Endothelial cell of umbilical vein (primary cell): ENCODE measurements around the gene C5AR2. TPM values are rescaled to one million over a fixed set of nuclear protein-coding genes. Genes with fewer than 3 reads are reported as not detected.

Source experiments
- BruUV-seq: library from RNA; stranded (reverse); fragments of 400-500 nt; replicated peaks from 2 replicates; lab custom pipeline; 2021; lab: Mats Ljungman, UMichigan
- CTCF ChIA-PET: fragments of 300-600, 350-600 bp; sonication (Branson Sonifier 250); formaldehyde crosslinking; loops from one replicate; lab custom pipeline; 2021; ENCODE audit warnings: antibody characterized with exemption, inconsistent platforms; lab: Charles Lee
- POLR2A ChIA-PET: fragments of 300-600, 350-600 bp; sonication (Branson Sonifier 250); formaldehyde crosslinking; loops from one replicate; lab custom pipeline; 2021; ENCODE audit warnings: antibody characterized with exemption, inconsistent platforms; lab: Charles Lee
- DNase-seq: peaks from one replicate; pipeline ENCODE4 v3.0.0-alpha.2; 2011; ENCODE audit warnings: low read depth, low spot score
- FAIRE-seq: peaks from 2 replicates; lab custom pipeline; 2011; peaks lifted over from hg19 to GRCh38; lab: Jason Lieb, UNC
- H2AFZ ChIP-seq: 2 replicates; pipeline ENCODE4 v1.6.0; 2012; ENCODE audit warnings: low read depth, low read length, control low read depth, inconsistent platforms
- H3K27ac ChIP-seq: 2 replicates; pipeline ENCODE4 v1.5.1; 2011; ENCODE audit warnings: low read depth, mild to moderate bottlenecking, control low read depth, low read length, moderate library complexity; ENCODE audit not compliant: insufficient read depth
- H3K27me3 ChIP-seq, 2 experiments: 2 replicates each; pipeline versions ENCODE4 v1.6.0 to v1.6.1; 2011; ENCODE audit warnings: low read length in 2 of 2, mixed read lengths in 1 of 2; ENCODE audit not compliant: control insufficient read depth in 2 of 2, insufficient read depth in 2 of 2
- H3K36me3 ChIP-seq, 2 experiments: 2 replicates in 1 of 2; 3 replicates in 1 of 2; pipeline ENCODE4 v1.5.1; 2011; ENCODE audit warnings: low read length in 2 of 2, mild to moderate bottlenecking in 1 of 2, moderate library complexity in 1 of 2; ENCODE audit not compliant: control insufficient read depth in 2 of 2, insufficient read depth in 2 of 2; ENCODE audit errors: extremely low read depth in 1 of 2
- H3K4me1 ChIP-seq: 3 replicates; pipeline ENCODE4 v1.5.1; 2011; ENCODE audit warnings: mild to moderate bottlenecking, low read length; ENCODE audit not compliant: control insufficient read depth, insufficient read depth; ENCODE audit errors: extremely low read depth
- H3K4me2 ChIP-seq: 2 replicates; pipeline ENCODE4 v1.6.1; 2011; ENCODE audit warnings: low read length, control low read depth, mixed read lengths; ENCODE audit not compliant: insufficient read depth
- H3K4me3 ChIP-seq, 3 experiments: fragments of 200-600 bp in 1 of 3; sonication (generic), shearing (Covaris generic) in 1 of 3; replicated peaks in 1 of 3; 2 replicates each; pipeline ENCODE4 v1.5.1; 2011 to 2016; ENCODE audit warnings: control low read depth in 3 of 3, low read length in 3 of 3, mild to moderate bottlenecking in 2 of 3, inconsistent platforms in 1 of 3, low read depth in 1 of 3, moderate library complexity in 1 of 3; ENCODE audit not compliant: insufficient read depth in 1 of 3
- H3K79me2 ChIP-seq: 2 replicates; pipeline ENCODE4 v1.6.0; 2012; ENCODE audit warnings: low read length, inconsistent platforms; ENCODE audit not compliant: control insufficient read depth, insufficient read depth
- H3K9ac ChIP-seq: replicated peaks from 2 replicates; pipeline ENCODE3; 2011; ENCODE audit warnings: low read length, control low read depth; ENCODE audit not compliant: insufficient read depth; ENCODE audit errors: extremely low read depth
- H3K9me1 ChIP-seq: replicated peaks from 3 replicates; pipeline ENCODE4 v1.6.0; 2011; ENCODE audit warnings: mild to moderate bottlenecking, low read length; ENCODE audit not compliant: control insufficient read depth, insufficient read depth; ENCODE audit errors: extremely low read depth
- H3K9me3 ChIP-seq: replicated peaks from 2 replicates; pipeline ENCODE4 v1.5.1; 2012; ENCODE audit warnings: low read length, inconsistent platforms; ENCODE audit not compliant: control insufficient read depth, insufficient read depth
- H4K20me1 ChIP-seq: replicated peaks from 2 replicates; pipeline ENCODE3; 2011; ENCODE audit warnings: mild to moderate bottlenecking, low read length; ENCODE audit not compliant: control insufficient read depth, insufficient read depth; ENCODE audit errors: extremely low read depth
- EZH2 ChIP-seq: IDR thresholded peaks from 2 replicates; pipeline ENCODE4 v1.6.1; 2012; ENCODE audit warnings: borderline replicate concordance, low read depth, mild to moderate bottlenecking, moderate library complexity, low read length, inconsistent platforms; ENCODE audit not compliant: severe bottlenecking
- FOS ChIP-seq: IDR thresholded peaks from 2 replicates; pipeline ENCODE4 v1.6.1; 2011; ENCODE audit warnings: mild to moderate bottlenecking, low read length, moderate library complexity, borderline replicate concordance; ENCODE audit not compliant: insufficient read depth
- GATA2 ChIP-seq: IDR thresholded peaks from 2 replicates; pipeline ENCODE4 v1.7.0; 2011; ENCODE audit warnings: low read depth, mild to moderate bottlenecking, moderate library complexity, mixed read lengths, low read length; ENCODE audit not compliant: insufficient read length, insufficient read depth
- JUN ChIP-seq: IDR thresholded peaks from 2 replicates; pipeline ENCODE4 v1.6.1; 2011; ENCODE audit warnings: borderline replicate concordance, low read depth; ENCODE audit not compliant: insufficient read length, insufficient read depth
- MAX ChIP-seq: IDR thresholded peaks from 2 replicates; pipeline ENCODE4 v1.6.1; 2011; ENCODE audit not compliant: insufficient read depth, insufficient read length
- MYC ChIP-seq: IDR thresholded peaks from one replicate; pipeline ENCODE4 v1.6.1; 2011; ENCODE audit warnings: mild to moderate bottlenecking, low read depth, low read length
- POLR2A ChIP-seq: IDR thresholded peaks from 2 replicates; pipeline ENCODE4 v1.6.1; 2012; ENCODE audit warnings: low read depth, mild to moderate bottlenecking, control low read depth, low read length
- POLR2AphosphoS5 ChIP-seq: IDR thresholded peaks from 2 replicates; pipeline ENCODE4 v1.6.1; 2012; ENCODE audit warnings: low read depth, mild to moderate bottlenecking, control low read depth, low read length, moderate library complexity; ENCODE audit not compliant: insufficient read depth
- dilution Hi-C: fragments of 300-500 bp; cut with MboI; formaldehyde crosslinking; loops from one replicate; pipeline ENCODE4 v1.15.0; 2019; ENCODE audit warnings: low sequenced_read_pairs; ENCODE audit not compliant: extremely low pct_ligation_motif_present
- intact Hi-C: fragments of 100-400 bp; cut with micrococcal nuclease; formaldehyde crosslinking; loops from one replicate; pipeline ENCODE4 v1.10.0; 2022
- polyA plus RNA-seq, 4 experiments: library from polyadenylated mRNA; depleted of rRNA in 3 of 4; stranded (reverse) in 3 of 4; unstranded in 1 of 4; fragments of >200 nt; gene quantifications; 2 replicates each; pipeline versions ENCODE4 v1.2.1 to v1.2.3, GENCODE V29; 2011 to 2012; ENCODE audit warnings: missing spikeins in 1 of 4
- total RNA-seq: library from RNA; stranded (reverse); gene quantifications from 2 replicates; pipeline ENCODE4 v1.2.3, GENCODE V29; 2021
- TF ChIP-seq, protein P1 (sequence below), 2 donors: IDR thresholded peaks; 1 replicate in 1 of 2; 2 replicates in 1 of 2; pipeline ENCODE4 v1.5.1; 2011; ENCODE audit warnings: low read length in 2 of 2, mild to moderate bottlenecking in 2 of 2, moderate library complexity in 2 of 2, control low read depth in 1 of 2, inconsistent platforms in 1 of 2, low read depth in 1 of 2; ENCODE audit not compliant: insufficient read depth in 1 of 2; ENCODE audit errors: extremely low read depth in 1 of 2

C5AR2 gene
- total and polyA plus RNA-seq, 2 donors (not counting 3 experiments of a cell fraction or from before 2014, with no cell fraction given), result not detected

DNA sequence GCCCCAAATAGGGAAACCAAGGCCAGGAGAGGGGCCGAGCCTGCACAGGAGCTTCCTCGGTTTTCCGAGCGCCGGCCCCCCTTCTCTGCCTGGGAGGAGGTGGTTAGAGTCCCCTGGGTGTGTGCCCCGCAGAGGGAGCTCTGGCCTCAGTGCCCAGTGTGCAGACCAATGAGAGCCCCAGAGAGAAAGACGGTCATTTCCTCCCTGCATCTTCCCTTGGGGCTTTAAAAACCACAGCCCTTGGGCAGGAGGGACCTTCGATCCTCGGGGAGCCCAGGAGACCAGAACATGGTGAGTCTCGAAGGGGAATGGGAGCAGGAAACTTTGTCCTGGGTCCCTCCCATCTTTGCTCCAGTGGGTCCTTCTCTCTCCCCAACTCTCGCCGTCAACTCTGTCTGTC, 22.4 kb upstream of the C5AR2 start, which contains the start of gene C5AR1:
Gene C5AR1, plus strand, starts transcription at position 254 of the 400 bp plus-strand sequence. Its CDS starts 35 bp downstream, at position 289.
- DNase-seq, result no peak
- H3K9ac ChIP-seq, result no peak within 1 kb of the TSS
- H3K4me2 ChIP-seq, result no peak within 1 kb of the TSS
- no peak within 1 kb of the TSS for H2AFZ ChIP-seq
- peaks cover 0 to 2% of the 10 kb centered on the region in 2 experiments for H3K27me3 ChIP-seq
- dilution Hi-C loops (no loop called here), intact Hi-C loops (no loop called here)
- no peak for TF ChIP-seq MAX
- TF ChIP-seq, protein P1, sequence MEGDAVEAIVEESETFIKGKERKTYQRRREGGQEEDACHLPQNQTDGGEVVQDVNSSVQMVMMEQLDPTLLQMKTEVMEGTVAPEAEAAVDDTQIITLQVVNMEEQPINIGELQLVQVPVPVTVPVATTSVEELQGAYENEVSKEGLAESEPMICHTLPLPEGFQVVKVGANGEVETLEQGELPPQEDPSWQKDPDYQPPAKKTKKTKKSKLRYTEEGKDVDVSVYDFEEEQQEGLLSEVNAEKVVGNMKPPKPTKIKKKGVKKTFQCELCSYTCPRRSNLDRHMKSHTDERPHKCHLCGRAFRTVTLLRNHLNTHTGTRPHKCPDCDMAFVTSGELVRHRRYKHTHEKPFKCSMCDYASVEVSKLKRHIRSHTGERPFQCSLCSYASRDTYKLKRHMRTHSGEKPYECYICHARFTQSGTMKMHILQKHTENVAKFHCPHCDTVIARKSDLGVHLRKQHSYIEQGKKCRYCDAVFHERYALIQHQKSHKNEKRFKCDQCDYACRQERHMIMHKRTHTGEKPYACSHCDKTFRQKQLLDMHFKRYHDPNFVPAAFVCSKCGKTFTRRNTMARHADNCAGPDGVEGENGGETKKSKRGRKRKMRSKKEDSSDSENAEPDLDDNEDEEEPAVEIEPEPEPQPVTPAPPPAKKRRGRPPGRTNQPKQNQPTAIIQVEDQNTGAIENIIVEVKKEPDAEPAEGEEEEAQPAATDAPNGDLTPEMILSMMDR (IDR thresholded peaks at IDR 0.05; ENCODE audit: extremely low read depth in 1 of 2, insufficient read depth in 1 of 2, low read depth in 1 of 2, low read length in 2 of 2), result no peak
- no peak for TF ChIP-seq POLR2A
- no peak within 1 kb of the TSS for H3K27ac ChIP-seq
- H3K36me3 ChIP-seq, result no peaks in the 10 kb centered on the region
- H3K9me1 ChIP-seq, result no peaks in the 10 kb centered on the region
- no TSS peak for BruUV-seq
- H3K79me2 ChIP-seq, result no peaks in the 10 kb centered on the region
- no peak within 1 kb of the TSS for H3K4me3 ChIP-seq
- no peaks in the 10 kb centered on the region for H3K9me3 ChIP-seq
- no peak for FAIRE-seq
- POLR2A ChIA-PET, result no interaction called here
- no peaks in the 10 kb centered on the region for H4K20me1 ChIP-seq
- CTCF ChIA-PET, result interaction anchor here (0.7 to 2.1 kb wide), 5 partner anchors 25 to 119 kb away, joined by 3 to 7 read pairs (median 7); partner anchors contain the start of gene DHX34
- H3K4me1 ChIP-seq, result no peaks in the 10 kb centered on the region

GRCh38 chr19:47310323-47310722, 21.7 kb upstream of the C5AR2 start:
- CTCF ChIA-PET, result interaction anchor here (1.6 kb wide), 1 partner anchor 25 kb away, joined by 4 read pairs; no protein-coding TSS in a partner anchor
- BruUV-seq, result no TSS peak
- H3K4me1 ChIP-seq, result no peaks in the 10 kb centered on the region
- no peak for DNase-seq
- no peaks in the 10 kb centered on the region for H4K20me1 ChIP-seq
- no peak overlapping the region for H2AFZ ChIP-seq
- H3K4me2 ChIP-seq, result no peak overlapping the region
- no peak for TF ChIP-seq POLR2AphosphoS5
- no peak for TF ChIP-seq MAX
- no peak for TF ChIP-seq GATA2
- no peak for TF ChIP-seq JUN
- TF ChIP-seq POLR2A, result no peak
- no peak for TF ChIP-seq MYC
- no peak for TF ChIP-seq EZH2
- no peak for TF ChIP-seq FOS
- TF ChIP-seq, protein P1 (IDR thresholded peaks at IDR 0.05; ENCODE audit: extremely low read depth in 1 of 2, insufficient read depth in 1 of 2, low read depth in 1 of 2, low read length in 2 of 2), result no peak
- H3K27ac ChIP-seq, result no peak overlapping the region
- POLR2A ChIA-PET, result no interaction called here
- H3K9me1 ChIP-seq, result no peaks in the 10 kb centered on the region
- no peaks in the 10 kb centered on the region for H3K9me3 ChIP-seq
- no peak overlapping the region for H3K9ac ChIP-seq
- no peaks in the 10 kb centered on the region for H3K79me2 ChIP-seq
- H3K36me3 ChIP-seq, result no peaks in the 10 kb centered on the region
- no peak overlapping the region for H3K4me3 ChIP-seq
- FAIRE-seq, result no peak
- peaks cover 0 to 2% of the 10 kb centered on the region in 2 experiments for H3K27me3 ChIP-seq
- intact Hi-C loops (no loop called here), dilution Hi-C loops (no loop called here)
